ENCODE results near the gene SNX25. TPM values are rescaled to one million over a fixed set of nuclear protein-coding genes. Genes with fewer than 3 reads are reported as not detected.

Gene SNX25
- total RNA-seq, 6 donors from 2014 or later = 62.9 to 178 (median 123) TPM

DNA sequence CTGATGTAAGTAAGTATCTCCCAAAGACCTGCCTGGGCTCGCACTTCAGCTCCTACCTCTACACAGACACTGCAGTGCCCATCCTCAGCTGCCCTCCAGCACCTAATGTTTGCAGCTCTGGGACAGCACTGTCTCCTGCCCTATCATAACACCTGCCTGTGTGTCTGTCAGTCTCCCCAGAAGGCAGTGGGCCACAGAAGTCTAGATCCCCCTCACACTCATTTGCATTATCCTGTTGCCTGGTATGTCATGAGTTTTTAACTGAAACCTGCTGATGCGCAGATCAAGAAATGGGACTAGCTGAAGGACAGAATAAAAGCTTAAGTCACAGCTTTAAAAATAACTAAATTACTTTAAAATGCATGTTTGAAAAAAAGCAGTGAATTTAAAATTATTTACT, 143.3 kb downstream of the SNX25 start:
- Histone ChIP-seq H3K36me3 (peaks cover 6 to 60% (median 19%) of the 10 kb centered on the region in 4 donors), H3K27me3 (no peaks in the 10 kb centered on the region), H3K4me3 (no peak overlapping the region), H3K9me3 (no peaks in the 10 kb centered on the region), H3K27ac (no peak overlapping the region), H3K4me1 (no peaks in the 10 kb centered on the region)
- DNase-seq (no peak), ATAC-seq (ENCODE audit: low FRiP score in 2 of 2) (no peak)
- WGBS, 2 donors = 98 to 100% methylated on average over 2 of the region's 2 CpGs
- TF ChIP-seq POLR2A (IDR thresholded peaks at IDR 0.05) = no peak
- no peak for TF ChIP-seq POLR2AphosphoS5 (IDR thresholded peaks at IDR 0.05)
- TF ChIP-seq, protein P1, sequence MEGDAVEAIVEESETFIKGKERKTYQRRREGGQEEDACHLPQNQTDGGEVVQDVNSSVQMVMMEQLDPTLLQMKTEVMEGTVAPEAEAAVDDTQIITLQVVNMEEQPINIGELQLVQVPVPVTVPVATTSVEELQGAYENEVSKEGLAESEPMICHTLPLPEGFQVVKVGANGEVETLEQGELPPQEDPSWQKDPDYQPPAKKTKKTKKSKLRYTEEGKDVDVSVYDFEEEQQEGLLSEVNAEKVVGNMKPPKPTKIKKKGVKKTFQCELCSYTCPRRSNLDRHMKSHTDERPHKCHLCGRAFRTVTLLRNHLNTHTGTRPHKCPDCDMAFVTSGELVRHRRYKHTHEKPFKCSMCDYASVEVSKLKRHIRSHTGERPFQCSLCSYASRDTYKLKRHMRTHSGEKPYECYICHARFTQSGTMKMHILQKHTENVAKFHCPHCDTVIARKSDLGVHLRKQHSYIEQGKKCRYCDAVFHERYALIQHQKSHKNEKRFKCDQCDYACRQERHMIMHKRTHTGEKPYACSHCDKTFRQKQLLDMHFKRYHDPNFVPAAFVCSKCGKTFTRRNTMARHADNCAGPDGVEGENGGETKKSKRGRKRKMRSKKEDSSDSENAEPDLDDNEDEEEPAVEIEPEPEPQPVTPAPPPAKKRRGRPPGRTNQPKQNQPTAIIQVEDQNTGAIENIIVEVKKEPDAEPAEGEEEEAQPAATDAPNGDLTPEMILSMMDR (IDR thresholded peaks at IDR 0.05) = no peak
- TF ChIP-seq EP300 (IDR thresholded peaks at IDR 0.05) = no peak

DNA sequence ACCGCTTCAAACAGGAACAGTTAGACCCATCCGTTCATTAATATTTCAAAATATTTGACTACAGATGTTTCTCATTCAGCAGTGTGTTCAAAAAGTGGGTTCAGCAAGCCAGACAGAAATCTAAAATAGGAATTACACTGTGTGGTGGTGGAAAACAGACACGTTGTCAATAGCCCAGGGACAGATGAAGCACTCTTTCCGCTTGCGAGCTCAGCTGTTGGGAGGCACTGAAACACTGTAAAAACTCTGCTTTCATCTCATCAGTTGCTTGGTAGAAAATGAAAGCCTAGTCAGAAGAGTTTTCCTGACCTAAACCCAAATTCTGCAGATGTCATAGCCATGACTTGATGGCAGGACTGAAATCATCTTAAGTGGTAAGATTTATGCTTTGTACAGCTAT, 147.8 kb downstream of the SNX25 start:
- Histone ChIP-seq H3K27ac (no peak overlapping the region), H3K4me1 (no peaks in the 10 kb centered on the region), H3K4me3 (no peak overlapping the region), H3K36me3 (peaks cover 7 to 43% (median 10%) of the 10 kb centered on the region in 4 donors), H3K27me3 (no peaks in the 10 kb centered on the region), H3K9me3 (no peaks in the 10 kb centered on the region)
- ATAC-seq (ENCODE audit: low FRiP score in 2 of 2) (peak in 1 of 2 donors; percentile 32), DNase-seq (no peak)
- TF ChIP-seq EP300 (IDR thresholded peaks at IDR 0.05) (no peak), POLR2A (IDR thresholded peaks at IDR 0.05) (no peak)
- 91 to 96% methylated on average over 5 of the region's 5 CpGs for WGBS, 2 donors

DNA sequence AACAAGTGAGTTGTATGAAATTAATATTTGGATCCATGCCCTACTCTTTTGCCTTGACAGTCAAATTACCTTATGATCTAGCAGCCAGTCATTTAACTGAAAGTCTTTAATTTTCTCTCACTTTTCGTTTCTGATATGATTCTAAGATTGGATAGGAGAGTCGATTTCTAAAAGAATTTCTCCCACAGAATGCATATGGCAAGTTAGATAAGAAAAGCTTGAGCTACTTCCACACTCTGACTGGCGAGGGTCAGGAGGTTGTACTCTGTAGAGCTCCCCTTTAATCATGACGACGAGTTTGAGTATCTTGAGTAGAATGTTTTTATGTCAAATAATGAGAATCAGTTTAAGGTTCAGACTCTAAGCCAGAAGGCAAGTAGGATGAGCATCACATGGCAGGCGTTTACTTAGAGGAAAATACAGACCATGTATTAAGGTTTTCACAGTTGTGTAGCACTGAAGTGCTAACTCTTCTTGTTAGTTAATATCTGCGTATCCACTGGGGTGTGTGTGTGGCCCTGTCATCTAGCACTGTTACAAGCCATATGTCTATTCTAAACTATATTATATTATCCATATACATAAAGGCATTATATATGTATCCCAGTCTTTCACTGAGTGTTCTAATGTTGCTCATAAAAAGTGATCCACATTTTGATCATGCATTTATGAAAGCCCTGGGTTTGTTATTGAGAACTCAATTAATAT, 148.5 kb downstream of the SNX25 start:
- peaks cover 4 to 38% (median 9%) of the 10 kb centered on the region in 4 donors for H3K36me3 ChIP-seq
- H3K9me3 ChIP-seq = no peaks in the 10 kb centered on the region
- no peak for ATAC-seq (ENCODE audit: low FRiP score in 2 of 2)
- no peaks in the 10 kb centered on the region for H3K27me3 ChIP-seq
- no peaks in the 10 kb centered on the region for H3K4me1 ChIP-seq
- WGBS, 2 donors = 82 to 88% methylated on average over 7 of the region's 7 CpGs
- TF ChIP-seq POLR2A (IDR thresholded peaks at IDR 0.05) (no peak), POLR2AphosphoS5 (IDR thresholded peaks at IDR 0.05) (no peak), EP300 (IDR thresholded peaks at IDR 0.05) (no peak)
- TF ChIP-seq, protein P1 (IDR thresholded peaks at IDR 0.05) = no peak
- no peak overlapping the region for H3K4me3 ChIP-seq
- H3K27ac ChIP-seq = no peak overlapping the region
- no peak for DNase-seq

DNA sequence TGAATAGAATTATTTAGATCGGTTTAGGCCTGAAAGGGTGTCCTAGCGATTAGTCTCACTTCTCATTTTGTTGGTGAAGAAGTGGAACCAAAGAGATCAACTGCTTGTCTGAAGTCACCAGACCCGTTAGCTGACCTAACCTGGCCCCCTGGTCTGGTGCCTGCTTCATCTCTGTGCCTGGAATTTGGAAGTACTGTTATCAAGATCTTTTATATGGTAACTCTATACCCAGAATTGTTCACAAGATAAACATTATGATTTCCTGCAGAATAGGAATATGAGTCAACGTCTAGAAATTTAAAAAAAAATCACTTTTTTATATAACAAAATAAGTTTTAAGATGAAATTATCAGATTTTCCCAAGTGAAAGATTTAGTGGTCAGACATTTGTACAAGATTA, 149.1 kb downstream of the SNX25 start:
- Histone ChIP-seq H3K9me3 (no peaks in the 10 kb centered on the region), H3K27ac (no peak overlapping the region), H3K4me1 (no peaks in the 10 kb centered on the region), H3K27me3 (no peaks in the 10 kb centered on the region), H3K36me3 (peaks cover 0 to 33% (median 9%) of the 10 kb centered on the region in 4 donors), H3K4me3 (no peak overlapping the region)
- TF ChIP-seq EP300 (IDR thresholded peaks at IDR 0.05) (no peak), POLR2A (IDR thresholded peaks at IDR 0.05) (no peak), POLR2AphosphoS5 (IDR thresholded peaks at IDR 0.05) (no peak)
- TF ChIP-seq, protein P1 (IDR thresholded peaks at IDR 0.05) = no peak
- DNase-seq (no peak), ATAC-seq (ENCODE audit: low FRiP score in 2 of 2) (no peak)
- 72 to 76% methylated on average over 4 of the region's 4 CpGs for WGBS, 2 donors

DNA sequence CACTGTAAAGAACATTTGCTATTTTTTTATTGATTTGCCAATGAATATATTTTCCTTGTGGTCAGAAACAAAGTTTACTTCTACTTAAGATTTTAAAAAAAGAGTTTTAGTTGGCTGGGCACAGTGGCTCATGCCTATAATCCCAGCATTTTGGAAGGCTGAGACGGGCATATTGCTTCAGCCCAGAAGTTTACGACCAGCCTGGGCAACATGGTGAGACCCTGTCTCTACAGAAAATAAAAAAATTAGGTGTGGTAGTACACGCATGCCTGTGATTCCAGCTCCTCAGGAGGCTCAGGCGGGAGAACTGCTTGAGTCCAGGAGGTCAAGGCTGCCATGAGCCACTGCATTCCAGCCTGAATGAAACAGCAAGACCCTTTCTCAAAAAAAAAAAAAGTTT, 149.6 kb downstream of the SNX25 start:
- Histone ChIP-seq H3K27ac (no peak overlapping the region), H3K36me3 (peaks cover 0 to 31% (median 9%) of the 10 kb centered on the region in 4 donors), H3K4me3 (no peak overlapping the region), H3K9me3 (no peaks in the 10 kb centered on the region), H3K4me1 (no peaks in the 10 kb centered on the region), H3K27me3 (no peaks in the 10 kb centered on the region)
- ATAC-seq (ENCODE audit: low FRiP score in 2 of 2) (no peak), DNase-seq (no peak)
- TF ChIP-seq POLR2AphosphoS5 (IDR thresholded peaks at IDR 0.05) (no peak), EP300 (IDR thresholded peaks at IDR 0.05) (no peak), POLR2A (IDR thresholded peaks at IDR 0.05) (no peak)
- TF ChIP-seq, protein P1 (IDR thresholded peaks at IDR 0.05) = no peak
- WGBS, 2 donors = 91 to 97% methylated on average over 4 of the region's 4 CpGs
